Measurements from ENCODE around the gene GARIN5B.

GRCh38 chr19:55321466-55322137 lies 41.5 kb downstream of the GARIN5B start:
- TF ChIP-seq POLR2A (IDR thresholded peaks at IDR 0.05; ENCODE audit: low read length) (no peak), GATA1 (IDR thresholded peaks at IDR 0.05; ENCODE audit: low read depth, low read length) (no peak)
